Measurements from ENCODE around the gene S100A9. TPM values are rescaled to one million over a fixed set of nuclear protein-coding genes. Genes with fewer than 3 reads are reported as not detected.
"Not testable (repeated sequence)": the region's sequence is repeated elsewhere in the genome, so short reads cannot be mapped to it uniquely, and the experiment has no call there.

Gene S100A9
- total RNA-seq, 6 experiments from 2014 or later: not detected

DNA sequence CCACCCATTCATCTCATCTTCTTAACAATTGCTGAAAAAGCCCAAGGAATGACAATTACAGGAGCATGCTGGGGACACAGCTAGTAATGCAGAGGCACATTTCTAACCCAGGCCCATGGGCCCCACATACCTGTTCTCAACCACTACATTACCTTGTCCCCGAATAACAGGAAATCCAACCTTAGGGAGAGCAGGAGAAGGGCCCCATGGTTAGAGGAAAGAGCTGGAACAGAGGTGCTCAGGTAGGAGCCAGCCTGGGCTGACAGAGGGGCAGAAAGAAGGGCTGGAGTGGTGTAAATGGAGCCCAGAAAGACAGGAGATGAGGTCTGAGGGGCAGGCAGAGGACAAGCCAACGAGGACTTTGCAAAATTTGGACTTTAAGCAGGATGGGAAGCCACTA lies 44.6 kb downstream of the S100A9 start:
- DNase-seq: no peak
- TF ChIP-seq, protein P1, sequence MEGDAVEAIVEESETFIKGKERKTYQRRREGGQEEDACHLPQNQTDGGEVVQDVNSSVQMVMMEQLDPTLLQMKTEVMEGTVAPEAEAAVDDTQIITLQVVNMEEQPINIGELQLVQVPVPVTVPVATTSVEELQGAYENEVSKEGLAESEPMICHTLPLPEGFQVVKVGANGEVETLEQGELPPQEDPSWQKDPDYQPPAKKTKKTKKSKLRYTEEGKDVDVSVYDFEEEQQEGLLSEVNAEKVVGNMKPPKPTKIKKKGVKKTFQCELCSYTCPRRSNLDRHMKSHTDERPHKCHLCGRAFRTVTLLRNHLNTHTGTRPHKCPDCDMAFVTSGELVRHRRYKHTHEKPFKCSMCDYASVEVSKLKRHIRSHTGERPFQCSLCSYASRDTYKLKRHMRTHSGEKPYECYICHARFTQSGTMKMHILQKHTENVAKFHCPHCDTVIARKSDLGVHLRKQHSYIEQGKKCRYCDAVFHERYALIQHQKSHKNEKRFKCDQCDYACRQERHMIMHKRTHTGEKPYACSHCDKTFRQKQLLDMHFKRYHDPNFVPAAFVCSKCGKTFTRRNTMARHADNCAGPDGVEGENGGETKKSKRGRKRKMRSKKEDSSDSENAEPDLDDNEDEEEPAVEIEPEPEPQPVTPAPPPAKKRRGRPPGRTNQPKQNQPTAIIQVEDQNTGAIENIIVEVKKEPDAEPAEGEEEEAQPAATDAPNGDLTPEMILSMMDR (IDR thresholded peaks at IDR 0.05): no peak
- Mint-ChIP-seq H3K4me1 (ENCODE audit: low read depth) (no peaks in the 10 kb centered on the region), H3K4me3 (no peak overlapping the region), H3K9me3 (no peaks in the 10 kb centered on the region), H3K36me3 (ENCODE audit: low read depth) (no peaks in the 10 kb centered on the region), H3K27ac (no peak overlapping the region), H3K27me3 (ENCODE audit: insufficient read depth) (peaks cover 49% of the 10 kb centered on the region)

DNA sequence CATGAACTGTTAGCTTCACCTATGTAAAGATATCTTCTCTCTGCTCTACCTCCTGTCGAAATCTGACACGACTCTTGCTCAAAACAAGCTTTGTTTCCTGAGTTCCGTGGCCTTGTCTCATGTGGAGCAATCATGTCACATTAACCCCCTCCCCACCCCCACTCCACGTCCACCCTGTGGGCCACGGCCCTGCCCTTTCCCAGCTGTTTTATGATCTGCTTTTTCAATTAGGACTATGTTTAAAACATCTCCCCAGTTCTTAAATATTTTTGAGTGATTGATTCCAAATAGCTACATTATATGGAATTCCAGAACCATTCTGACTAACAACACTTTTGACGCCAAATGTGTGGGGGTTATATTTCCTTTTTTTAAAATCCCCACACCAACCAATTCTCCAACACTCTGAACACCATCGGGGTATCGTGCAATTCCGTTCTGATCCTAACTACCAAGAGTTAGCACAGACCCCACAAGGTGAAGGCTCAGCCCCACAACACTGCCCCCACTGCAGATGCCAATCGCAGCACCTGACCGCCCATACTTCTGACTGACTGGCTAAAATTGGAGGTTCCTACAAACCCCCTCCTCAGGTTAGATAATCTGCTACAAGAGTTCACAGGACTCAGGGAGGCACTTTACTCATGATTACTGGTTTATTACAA lies 45.9 kb downstream of the S100A9 start:
- no peak overlapping the region for H3K27ac Mint-ChIP-seq
- no peak overlapping the region for H3K4me3 Mint-ChIP-seq
- no peaks in the 10 kb centered on the region for H3K36me3 Mint-ChIP-seq (ENCODE audit: low read depth)

DNA sequence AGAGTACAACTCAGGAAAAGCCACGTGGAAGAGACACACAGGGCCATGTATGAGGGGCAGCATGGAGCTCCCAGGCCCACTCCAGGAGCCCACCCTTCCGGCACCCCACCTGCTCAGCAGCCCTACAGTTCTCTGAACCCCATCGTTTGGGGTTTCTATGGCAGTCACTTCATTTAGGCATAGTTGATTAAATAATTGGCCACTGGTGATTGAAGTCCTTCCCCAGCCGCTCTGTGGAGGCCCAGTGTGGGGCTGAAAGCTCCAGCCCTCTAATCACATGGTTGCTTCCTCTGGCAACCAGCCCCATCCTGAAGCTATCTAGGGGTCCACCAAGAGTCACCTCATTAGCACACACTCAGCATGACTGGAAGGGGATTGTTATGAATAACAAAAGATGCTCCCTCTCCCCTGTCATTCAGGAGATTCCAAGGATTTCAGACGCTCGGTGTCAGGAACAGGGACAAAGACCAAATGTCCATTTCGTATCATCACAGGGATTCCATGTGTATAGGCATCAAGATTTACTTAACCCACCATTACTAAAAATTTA lies 46.5 kb downstream of the S100A9 start:
- Mint-ChIP-seq H3K9me3 (no peaks in the 10 kb centered on the region), H3K36me3 (ENCODE audit: low read depth) (no peaks in the 10 kb centered on the region), H3K27me3 (ENCODE audit: insufficient read depth) (peaks cover 38% of the 10 kb centered on the region), H3K27ac (no peak overlapping the region), H3K4me3 (no peak overlapping the region), H3K4me1 (ENCODE audit: low read depth) (no peaks in the 10 kb centered on the region)
- TF ChIP-seq, protein P1 (IDR thresholded peaks at IDR 0.05): no peak
- no peak for DNase-seq

More for the DNA sequence above, 45.9 kb downstream of the S100A9 start:
- Mint-ChIP-seq H3K27me3 (ENCODE audit: insufficient read depth) (peaks cover 43% of the 10 kb centered on the region), H3K4me1 (ENCODE audit: low read depth) (no peaks in the 10 kb centered on the region), H3K9me3 (no peaks in the 10 kb centered on the region)
- TF ChIP-seq, protein P1 (IDR thresholded peaks at IDR 0.05): no peak
- no peak for DNase-seq

DNA sequence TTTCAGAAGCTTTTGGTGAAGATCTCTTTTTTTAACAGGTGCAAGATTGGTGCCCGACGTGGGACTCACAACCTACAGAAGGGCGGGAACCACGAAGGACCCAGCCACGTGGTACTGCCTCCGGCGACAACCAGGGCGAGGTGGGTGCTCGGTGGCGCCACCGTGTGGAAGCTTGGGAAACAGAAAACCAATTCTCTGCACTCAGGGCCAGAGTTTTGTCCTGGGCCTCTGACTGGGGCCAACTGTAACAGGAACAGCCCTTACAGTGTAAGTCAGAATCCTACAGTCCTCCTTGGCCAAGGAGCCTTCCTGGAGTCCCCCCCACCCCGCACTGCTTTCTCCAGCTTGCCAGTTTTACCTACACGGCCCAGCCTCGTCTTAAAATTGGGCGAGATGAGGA lies 47.1 kb downstream of the S100A9 start:
- Mint-ChIP-seq H3K27me3 (ENCODE audit: insufficient read depth) (peaks cover 37% of the 10 kb centered on the region), H3K27ac (no peak overlapping the region), H3K4me3 (no peak overlapping the region), H3K36me3 (ENCODE audit: low read depth) (no peaks in the 10 kb centered on the region), H3K9me3 (no peaks in the 10 kb centered on the region), H3K4me1 (ENCODE audit: low read depth) (no peaks in the 10 kb centered on the region)
- TF ChIP-seq, protein P1 (IDR thresholded peaks at IDR 0.05): peak; percentile 83
- no peak for DNase-seq

DNA sequence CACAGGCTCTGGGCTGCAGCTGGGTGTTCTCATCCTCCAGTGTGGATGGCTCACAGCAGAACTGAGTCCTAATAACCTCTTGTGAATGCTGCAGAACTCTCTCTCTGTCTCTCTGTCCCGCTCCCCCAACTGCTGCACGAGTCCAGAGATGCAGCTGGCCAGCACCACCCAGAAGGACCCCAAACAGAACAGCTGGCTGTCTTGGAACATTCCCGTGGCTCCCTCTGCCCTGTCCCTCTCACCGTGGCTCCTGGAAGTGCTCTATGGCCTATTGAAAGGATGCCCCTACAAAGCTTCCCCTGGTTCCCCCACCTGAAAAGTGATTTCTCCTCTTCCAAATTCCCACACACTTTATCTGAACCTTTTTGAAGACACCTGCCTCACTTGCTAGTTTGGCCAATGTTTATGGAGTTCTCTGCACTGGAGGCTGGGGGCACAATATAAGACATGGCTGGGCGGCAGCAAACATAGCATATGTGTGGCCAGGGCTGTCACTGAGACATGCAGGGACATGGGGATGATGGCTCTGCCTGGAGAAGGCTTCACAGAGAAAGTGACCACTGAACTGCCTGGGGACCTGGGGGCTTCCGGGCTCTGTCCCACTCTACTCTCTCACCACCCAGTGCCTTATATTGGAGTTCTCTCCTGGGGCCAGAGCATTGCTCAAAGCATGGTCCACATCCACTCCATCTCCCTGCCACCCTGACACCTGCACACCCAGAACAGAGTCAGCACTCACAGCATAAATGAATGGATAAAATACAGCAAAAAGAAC lies 48.4 kb downstream of the S100A9 start:
- not testable (repeated sequence) for H3K27ac Mint-ChIP-seq; H3K4me1 Mint-ChIP-seq (ENCODE audit: low read depth); DNase-seq; H3K4me3 Mint-ChIP-seq; H3K36me3 Mint-ChIP-seq (ENCODE audit: low read depth); H3K9me3 Mint-ChIP-seq
- peaks cover 32% of the 10 kb centered on the region for H3K27me3 Mint-ChIP-seq (ENCODE audit: insufficient read depth)

DNA sequence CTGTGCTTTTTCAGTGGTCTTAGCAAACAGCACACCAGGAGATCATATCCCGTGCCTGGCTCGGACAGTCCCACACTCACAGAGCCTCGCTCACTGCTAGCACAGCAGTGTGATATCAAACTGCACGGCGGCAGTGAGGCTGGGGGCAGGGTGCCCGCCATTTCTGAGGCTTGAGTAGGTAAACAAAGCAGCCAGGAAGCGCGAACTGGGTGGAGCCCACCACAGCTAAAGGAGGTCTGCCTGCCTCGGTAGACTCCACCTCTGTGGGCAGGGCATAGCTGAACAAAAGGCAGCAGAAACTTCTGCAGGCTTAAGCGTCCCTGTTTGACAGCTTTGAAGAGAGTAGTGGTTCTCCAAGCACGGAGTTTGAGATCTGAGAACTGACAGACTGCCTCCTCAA lies 49.6 kb downstream of the S100A9 start:
- H3K36me3 Mint-ChIP-seq (ENCODE audit: low read depth); DNase-seq; H3K4me3 Mint-ChIP-seq; H3K27ac Mint-ChIP-seq; H3K4me1 Mint-ChIP-seq (ENCODE audit: low read depth); H3K9me3 Mint-ChIP-seq: not testable (repeated sequence)
- peaks cover 23% of the 10 kb centered on the region for H3K27me3 Mint-ChIP-seq (ENCODE audit: insufficient read depth)

Other genes starting within 250 kb of the S100A9 start
- gene SPRR2F, start 244.3 kb upstream of the S100A9 start, total RNA-seq (2021; fragmentation: NEBNext Ultra II Directional; extraction: Animal tissue kit (Norgen Biotek cat#: 25700)): not detected
- not detected for gene SPRR2G, start 207.0 kb upstream of the S100A9 start, total RNA-seq (2021; fragmentation: NEBNext Ultra II Directional; extraction: Animal tissue kit (Norgen Biotek cat#: 25700))
- gene LELP1, start 154.4 kb upstream of the S100A9 start, total RNA-seq (2021; fragmentation: NEBNext Ultra II Directional; extraction: Animal tissue kit (Norgen Biotek cat#: 25700)): not detected
- not detected for gene PRR9, start 140.3 kb upstream of the S100A9 start, total RNA-seq (2021; fragmentation: NEBNext Ultra II Directional; extraction: Animal tissue kit (Norgen Biotek cat#: 25700))
- gene LORICRIN, start 98.2 kb upstream of the S100A9 start, total RNA-seq (2021; fragmentation: NEBNext Ultra II Directional; extraction: Animal tissue kit (Norgen Biotek cat#: 25700)): not detected
- gene PGLYRP3, start 44.9 kb upstream of the S100A9 start, total RNA-seq (2021; fragmentation: NEBNext Ultra II Directional; extraction: Animal tissue kit (Norgen Biotek cat#: 25700)): not detected
- gene PGLYRP4, start 9.0 kb upstream of the S100A9 start, total RNA-seq (2021; fragmentation: NEBNext Ultra II Directional; extraction: Animal tissue kit (Norgen Biotek cat#: 25700)): not detected
- gene S100A12, start 17.8 kb downstream of the S100A9 start, total RNA-seq (2021; fragmentation: NEBNext Ultra II Directional; extraction: Animal tissue kit (Norgen Biotek cat#: 25700)): not detected
- gene S100A8, start 33.2 kb downstream of the S100A9 start, total RNA-seq (2021; fragmentation: NEBNext Ultra II Directional; extraction: Animal tissue kit (Norgen Biotek cat#: 25700)): not detected
- gene S100A7A, start 58.7 kb downstream of the S100A9 start, total RNA-seq (2021; fragmentation: NEBNext Ultra II Directional; extraction: Animal tissue kit (Norgen Biotek cat#: 25700)): not detected
- gene S100A7, start 102.8 kb downstream of the S100A9 start, total RNA-seq (2021; fragmentation: NEBNext Ultra II Directional; extraction: Animal tissue kit (Norgen Biotek cat#: 25700)): not detected
- 1,000 to 10,000 TPM; 1,971 to 2,311 (median 2,129) TPM for gene S100A6, start 178.1 kb downstream of the S100A9 start, total RNA-seq (2021; fragmentation: NEBNext Ultra II Directional; extraction: Animal tissue kit (Norgen Biotek cat#: 25700))
- gene S100A5, start 183.1 kb downstream of the S100A9 start, total RNA-seq (2021; fragmentation: NEBNext Ultra II Directional; extraction: Animal tissue kit (Norgen Biotek cat#: 25700)): 1 to 10 TPM in 1 of 6 experiments, under 1 TPM in 5; 0.40 to 1.2 (median 0.71) TPM
- gene S100A4, start 188.0 kb downstream of the S100A9 start, total RNA-seq (2021; fragmentation: NEBNext Ultra II Directional; extraction: Animal tissue kit (Norgen Biotek cat#: 25700)): 100 to 1,000 TPM; 394 to 846 (median 814) TPM
- 1 to 10 TPM; 3.4 to 5.6 (median 5.1) TPM for gene S100A3, start 191.4 kb downstream of the S100A9 start, total RNA-seq (2021; fragmentation: NEBNext Ultra II Directional; extraction: Animal tissue kit (Norgen Biotek cat#: 25700))
- gene S100A2, start 208.0 kb downstream of the S100A9 start, total RNA-seq (2021; fragmentation: NEBNext Ultra II Directional; extraction: Animal tissue kit (Norgen Biotek cat#: 25700)): 10 to 100 TPM in 4 of 6 experiments, 1 to 10 TPM in 2; 7.4 to 12.5 (median 10.4) TPM

Measured in HFFc6 (cell line).